ENCODE data around the gene ARHGAP32.

Gene ARHGAP32

GRCh38 chr11:129040934-129041333, 151.2 kb downstream of the ARHGAP32 start:
- no peak for TF ChIP-seq SIN3A (IDR thresholded peaks at IDR 0.05; ENCODE audit: borderline replicate concordance, insufficient read depth, low read length)
- TF ChIP-seq TAF1 (IDR thresholded peaks at IDR 0.05; ENCODE audit: borderline replicate concordance, insufficient read depth, low read length): no peak
- no peak for TF ChIP-seq REST (IDR thresholded peaks at IDR 0.05; ENCODE audit: insufficient read depth in 1 of 2, low read depth in 2 of 2, low read length in 2 of 2)
- no peak for TF ChIP-seq FOXP2 (optimal IDR thresholded peaks at IDR 0.05; ENCODE audit: borderline replicate concordance, extremely low read depth, extremely low read length, insufficient read depth)
- TF ChIP-seq POLR2AphosphoS5 (IDR thresholded peaks at IDR 0.05; ENCODE audit: low read depth, low read length): no peak

GRCh38 chr11:129035244-129035643, 156.9 kb downstream of the ARHGAP32 start:
- no peak for TF ChIP-seq SIN3A (IDR thresholded peaks at IDR 0.05; ENCODE audit: borderline replicate concordance, insufficient read depth, low read length)
- TF ChIP-seq TAF1 (IDR thresholded peaks at IDR 0.05; ENCODE audit: borderline replicate concordance, insufficient read depth, low read length): no peak
- no peak for TF ChIP-seq POLR2AphosphoS5 (IDR thresholded peaks at IDR 0.05; ENCODE audit: low read depth, low read length)
- no peak for TF ChIP-seq FOXP2 (optimal IDR thresholded peaks at IDR 0.05; ENCODE audit: borderline replicate concordance, extremely low read depth, extremely low read length, insufficient read depth)

- no peak for TF ChIP-seq TAF1 (IDR thresholded peaks at IDR 0.05; ENCODE audit: borderline replicate concordance, insufficient read depth, low read length)
- TF ChIP-seq FOXP2 (optimal IDR thresholded peaks at IDR 0.05; ENCODE audit: borderline replicate concordance, extremely low read depth, extremely low read length, insufficient read depth): no peak
- no peak for TF ChIP-seq POLR2AphosphoS5 (IDR thresholded peaks at IDR 0.05; ENCODE audit: low read depth, low read length)
- no peak for TF ChIP-seq REST (IDR thresholded peaks at IDR 0.05; ENCODE audit: insufficient read depth in 1 of 2, low read depth in 2 of 2, low read length in 2 of 2)
- TF ChIP-seq SIN3A (IDR thresholded peaks at IDR 0.05; ENCODE audit: borderline replicate concordance, insufficient read depth, low read length): no peak
Observed at GRCh38 chr11:129034001-129034400, 158.1 kb downstream of the ARHGAP32 start.

GRCh38 chr11:129023968-129024676, 168.0 kb downstream of the ARHGAP32 start:
- TF ChIP-seq REST (IDR thresholded peaks at IDR 0.05; ENCODE audit: insufficient read depth in 1 of 2, low read depth in 2 of 2, low read length in 2 of 2) (no peak), POLR2AphosphoS5 (IDR thresholded peaks at IDR 0.05; ENCODE audit: low read depth, low read length) (no peak), TAF1 (IDR thresholded peaks at IDR 0.05; ENCODE audit: borderline replicate concordance, insufficient read depth, low read length) (no peak)

GRCh38 chr11:129021295-129021694, 170.8 kb downstream of the ARHGAP32 start:
- TF ChIP-seq TAF1 (IDR thresholded peaks at IDR 0.05; ENCODE audit: borderline replicate concordance, insufficient read depth, low read length): no peak

- TF ChIP-seq SIN3A (IDR thresholded peaks at IDR 0.05; ENCODE audit: borderline replicate concordance, insufficient read depth, low read length): no peak
- no peak for TF ChIP-seq TAF1 (IDR thresholded peaks at IDR 0.05; ENCODE audit: borderline replicate concordance, insufficient read depth, low read length)
- TF ChIP-seq REST (IDR thresholded peaks at IDR 0.05; ENCODE audit: insufficient read depth in 1 of 2, low read depth in 2 of 2, low read length in 2 of 2): no peak
- no peak for TF ChIP-seq FOXP2 (optimal IDR thresholded peaks at IDR 0.05; ENCODE audit: borderline replicate concordance, extremely low read depth, extremely low read length, insufficient read depth)
- no peak for TF ChIP-seq POLR2AphosphoS5 (IDR thresholded peaks at IDR 0.05; ENCODE audit: low read depth, low read length)
Observed at GRCh38 chr11:129018991-129019390, 173.1 kb downstream of the ARHGAP32 start.

Data from PFSK-1 (cell line).